Activated CD4-positive, alpha-beta T cell treated with anti-CD3 and anti-CD28 coated beads, Interleukin-2, amount 10 ng/mL, durations not matched to agents 24 days and 14 days (primary cell): ENCODE data around the gene ZNF281. TPM values are rescaled to one million over a fixed set of nuclear protein-coding genes. Genes with fewer than 3 reads are reported as not detected.

Experiments
- DNase-seq: peaks from one replicate; pipeline ENCODE4 v3.0.0; 2022
- H3K27ac Mint-ChIP-seq: one replicate; pipeline ENCODE4 v1.8.0; 2022; ENCODE audit warnings: mild to moderate bottlenecking, mixed read lengths
- H3K27me3 Mint-ChIP-seq: one replicate; pipeline ENCODE4 v1.8.0; 2022; ENCODE audit warnings: mixed read lengths
- H3K36me3 Mint-ChIP-seq: one replicate; pipeline ENCODE4 v1.8.0; 2022; ENCODE audit warnings: low read depth, mild to moderate bottlenecking, mixed read lengths
- H3K4me1 Mint-ChIP-seq: one replicate; pipeline ENCODE4 v1.8.0; 2021; ENCODE audit warnings: mixed read lengths
- H3K4me3 Mint-ChIP-seq: one replicate; pipeline ENCODE4 v1.8.0; 2022; ENCODE audit warnings: mild to moderate bottlenecking, moderate library complexity, mixed read lengths
- H3K9me3 Mint-ChIP-seq: one replicate; pipeline ENCODE4 v1.8.0; 2021; ENCODE audit warnings: mixed read lengths
- intact Hi-C: fragments of 100-400 bp; cut with micrococcal nuclease; formaldehyde crosslinking; loops from one replicate; pipeline ENCODE4 v1.15.1; 2023
- total RNA-seq: library from RNA; stranded (reverse); gene quantifications from 2 replicates; pipeline ENCODE4 v1.2.3, GENCODE V29; 2022

ZNF281 gene
- total RNA-seq, 1 donor from 2014 or later = 20.4 TPM

DNA sequence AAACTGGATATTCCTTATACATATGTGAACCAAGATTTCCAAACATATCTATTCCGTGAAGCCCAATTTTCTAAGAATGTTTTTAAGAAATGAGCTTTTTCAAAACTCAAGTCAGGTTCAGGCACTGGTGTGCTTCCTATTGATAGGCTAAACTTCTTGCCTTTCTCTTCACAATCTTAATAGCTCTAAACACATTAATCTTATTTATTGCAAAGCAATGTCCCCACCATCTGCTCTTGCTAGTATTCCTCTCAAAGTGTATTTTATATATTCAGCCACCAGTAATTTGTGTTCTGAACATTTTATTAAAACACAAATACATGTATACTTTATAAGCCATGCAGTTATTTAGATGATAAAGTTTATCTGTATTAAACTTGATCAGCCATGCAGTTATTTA is 11.5 kb downstream of the ZNF281 start:
- intact Hi-C loops = no loop called here
- H3K4me1 Mint-ChIP-seq = peaks cover 2% of the 10 kb centered on the region
- H3K27ac Mint-ChIP-seq = no peak overlapping the region
- H3K4me3 Mint-ChIP-seq = no peak overlapping the region
- no peaks in the 10 kb centered on the region for H3K9me3 Mint-ChIP-seq
- no peaks in the 10 kb centered on the region for H3K27me3 Mint-ChIP-seq
- H3K36me3 Mint-ChIP-seq = peaks cover 13% of the 10 kb centered on the region
- DNase-seq = no peak

DNA sequence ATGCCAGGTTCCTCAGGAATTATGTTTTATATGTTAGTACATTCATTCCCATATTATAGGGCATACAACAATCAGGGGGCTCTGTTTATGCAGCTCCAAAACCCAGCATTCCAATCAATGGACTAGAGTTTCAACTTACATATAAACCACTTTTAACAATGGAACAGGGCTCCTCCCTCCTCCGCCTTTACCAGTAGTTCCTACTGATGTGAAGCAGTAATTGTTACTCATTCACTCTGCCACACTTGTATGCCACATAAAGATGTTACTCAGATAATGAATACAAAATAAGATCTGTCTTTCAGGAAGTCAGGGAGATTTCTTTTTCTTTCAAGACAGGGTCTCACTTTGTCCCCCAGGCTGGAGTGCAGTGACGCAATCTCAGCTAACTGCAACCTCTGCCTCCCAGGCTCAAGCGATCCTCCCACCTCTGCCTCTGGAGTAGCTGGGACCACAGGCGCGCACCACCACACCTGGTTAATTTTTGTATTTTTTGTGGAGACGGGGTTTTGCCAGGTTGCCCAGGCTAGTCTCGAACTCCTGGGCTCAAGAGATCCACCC is 17.1 kb downstream of the ZNF281 start:
- intact Hi-C loops = no loop called here
- Mint-ChIP-seq H3K4me3 (no peak overlapping the region), H3K27ac (no peak overlapping the region), H3K36me3 (peaks cover 2% of the 10 kb centered on the region), H3K9me3 (no peaks in the 10 kb centered on the region), H3K4me1 (peaks cover 2% of the 10 kb centered on the region), H3K27me3 (no peaks in the 10 kb centered on the region)
- DNase-seq = no peak

- H3K4me3 Mint-ChIP-seq = no peak overlapping the region
- H3K36me3 Mint-ChIP-seq = no peaks in the 10 kb centered on the region
- no peaks in the 10 kb centered on the region for H3K9me3 Mint-ChIP-seq
- intact Hi-C loops = no loop called here
- H3K4me1 Mint-ChIP-seq = peaks cover 2% of the 10 kb centered on the region
- DNase-seq = no peak
- no peaks in the 10 kb centered on the region for H3K27me3 Mint-ChIP-seq
- no peak overlapping the region for H3K27ac Mint-ChIP-seq
Observed at GRCh38 chr1:200391747-200392146, 18.1 kb downstream of the ZNF281 start.

GRCh38 chr1:200388791-200389190 is 21.0 kb downstream of the ZNF281 start:
- H3K4me3 Mint-ChIP-seq = no peak overlapping the region
- H3K27ac Mint-ChIP-seq = no peak overlapping the region
- peaks cover 2% of the 10 kb centered on the region for H3K4me1 Mint-ChIP-seq
- no peaks in the 10 kb centered on the region for H3K27me3 Mint-ChIP-seq
- H3K36me3 Mint-ChIP-seq = no peaks in the 10 kb centered on the region
- intact Hi-C loops = no loop called here
- no peaks in the 10 kb centered on the region for H3K9me3 Mint-ChIP-seq
- DNase-seq = no peak

DNA sequence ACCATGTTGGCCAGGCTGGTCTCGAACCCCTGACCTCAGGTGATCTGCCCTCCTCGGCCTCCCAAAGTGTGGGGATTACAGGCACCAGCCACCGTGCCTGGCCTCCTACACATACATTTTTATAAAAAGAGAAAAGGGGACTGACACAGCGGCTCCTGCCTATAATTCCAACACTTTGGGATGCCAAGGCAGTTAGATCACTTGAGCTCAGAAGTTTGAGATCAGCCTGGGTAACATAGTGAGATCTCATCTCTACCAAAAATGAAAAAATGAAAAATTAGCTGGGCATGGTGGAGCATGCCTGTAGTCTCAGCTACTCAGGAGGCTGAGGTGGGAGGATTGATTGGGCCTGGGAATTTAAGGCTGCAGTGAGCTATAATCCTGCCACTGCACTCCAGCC is 23.4 kb downstream of the ZNF281 start:
- Mint-ChIP-seq H3K27me3 (no peaks in the 10 kb centered on the region), H3K4me3 (no peak overlapping the region), H3K27ac (no peak overlapping the region), H3K9me3 (no peaks in the 10 kb centered on the region), H3K4me1 (peaks cover 4% of the 10 kb centered on the region), H3K36me3 (no peaks in the 10 kb centered on the region)
- intact Hi-C loops = no loop called here
- no peak for DNase-seq

DNA sequence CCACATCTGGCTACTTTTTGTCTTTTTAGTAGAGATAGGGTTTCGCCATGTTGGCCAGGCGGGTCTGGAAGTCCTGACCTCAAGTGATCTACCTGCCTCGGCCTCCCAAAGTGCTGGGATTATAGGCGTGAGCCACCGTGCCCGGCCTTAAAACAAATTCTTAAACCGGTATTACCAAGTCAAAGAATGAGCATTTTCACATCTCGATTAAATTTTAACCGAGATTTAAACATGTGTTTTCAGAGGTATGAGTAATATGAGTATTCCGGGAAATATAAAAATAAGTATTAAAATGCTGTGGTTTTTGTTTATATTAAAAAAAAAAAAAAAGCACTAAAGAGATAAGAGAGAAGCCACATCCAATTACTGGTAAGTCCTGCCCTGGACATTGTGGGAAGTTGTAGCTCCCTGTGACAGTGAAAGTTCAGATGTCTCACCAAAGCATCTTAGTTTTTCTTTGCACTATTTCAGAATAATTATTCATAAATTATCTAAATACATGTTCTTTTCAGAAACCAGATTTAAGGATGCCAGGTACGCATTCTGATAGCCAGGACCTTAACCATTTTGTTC is 24.9 kb downstream of the ZNF281 start:
- H3K27me3 Mint-ChIP-seq = no peaks in the 10 kb centered on the region
- H3K36me3 Mint-ChIP-seq = no peaks in the 10 kb centered on the region
- H3K4me1 Mint-ChIP-seq = peaks cover 11% of the 10 kb centered on the region
- no peak overlapping the region for H3K27ac Mint-ChIP-seq
- H3K9me3 Mint-ChIP-seq = no peaks in the 10 kb centered on the region
- H3K4me3 Mint-ChIP-seq = no peak overlapping the region
- intact Hi-C loops = no loop called here
- DNase-seq = no peak

DNA sequence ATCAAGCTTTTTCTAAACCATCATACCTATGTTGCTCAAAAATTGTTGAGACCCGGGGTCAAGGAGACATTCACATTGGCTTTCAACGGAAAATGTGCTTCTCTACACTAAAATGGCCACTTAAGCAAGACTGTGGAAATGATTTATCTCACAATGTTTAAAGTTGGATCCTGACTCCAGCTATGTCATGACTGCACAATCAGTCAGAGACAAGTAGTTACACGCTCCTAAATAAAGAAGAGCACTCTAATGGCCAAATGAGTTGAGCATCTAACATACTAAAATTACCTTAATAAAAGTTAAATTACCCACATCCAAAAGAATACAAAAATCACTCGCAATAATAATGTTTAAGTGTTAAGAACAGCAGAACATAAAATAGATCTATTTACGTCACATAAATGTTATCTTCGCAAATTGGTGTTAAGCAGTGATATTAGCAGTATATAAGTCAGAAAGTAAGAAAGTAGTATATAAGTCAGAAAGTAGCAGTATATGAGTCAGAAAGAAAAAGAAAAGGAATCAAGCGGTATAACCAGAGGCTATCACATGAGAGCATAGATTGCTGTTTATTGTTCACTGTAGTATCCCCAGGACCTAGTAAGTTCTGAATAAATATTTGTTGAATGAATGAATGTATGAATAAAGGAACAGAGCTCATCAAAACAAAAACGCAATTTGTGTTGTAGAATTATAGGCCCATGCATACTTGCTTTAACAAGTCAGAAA is 28.4 kb downstream of the ZNF281 start:
- Mint-ChIP-seq H3K27me3 (no peaks in the 10 kb centered on the region), H3K4me3 (no peak overlapping the region), H3K36me3 (no peaks in the 10 kb centered on the region), H3K9me3 (peaks cover 7% of the 10 kb centered on the region), H3K4me1 (peaks cover 25% of the 10 kb centered on the region), H3K27ac (no peak overlapping the region)
- DNase-seq = peak; percentile 8
- intact Hi-C loops = no loop called here

DNA sequence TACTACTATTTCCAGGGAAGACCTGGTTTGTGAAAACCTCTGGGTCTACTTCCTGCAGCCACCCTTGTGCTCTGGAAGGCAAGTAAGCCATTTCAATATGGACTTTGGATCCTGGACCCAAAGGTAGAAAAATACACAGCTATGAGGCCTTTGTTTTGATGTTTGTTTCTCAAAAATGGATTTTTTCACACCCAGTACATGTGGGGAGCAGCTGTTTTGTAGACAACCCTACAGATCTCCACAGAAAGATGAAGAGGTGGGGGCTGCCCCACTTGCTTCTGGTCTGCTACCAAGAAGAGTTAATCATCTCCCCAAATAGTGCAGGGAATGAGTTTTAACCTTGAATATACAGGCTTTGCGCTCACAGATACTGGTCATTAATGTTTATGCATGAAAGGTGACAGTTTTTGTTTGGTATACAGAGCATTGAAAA is 29.2 kb downstream of the ZNF281 start:
- Mint-ChIP-seq H3K27ac (no peak overlapping the region), H3K27me3 (no peaks in the 10 kb centered on the region), H3K4me1 (peaks cover 25% of the 10 kb centered on the region), H3K4me3 (no peak overlapping the region), H3K36me3 (no peaks in the 10 kb centered on the region), H3K9me3 (peaks cover 7% of the 10 kb centered on the region)
- intact Hi-C loops = loop anchor here (1.0 kb wide), 1 partner anchor 68 kb away; no protein-coding TSS in a partner anchor
- peak; percentile 47 for DNase-seq

GRCh38 chr1:200379940-200380588 is 29.8 kb downstream of the ZNF281 start:
- Mint-ChIP-seq H3K36me3 (no peaks in the 10 kb centered on the region), H3K9me3 (peaks cover 7% of the 10 kb centered on the region), H3K27ac (no peak overlapping the region), H3K27me3 (peaks cover 2% of the 10 kb centered on the region), H3K4me1 (peaks cover 25% of the 10 kb centered on the region), H3K4me3 (no peak overlapping the region)
- intact Hi-C loops = loop anchor here (1.0 kb wide), 1 partner anchor 68 kb away; no protein-coding TSS in a partner anchor
- peak; percentile 32 for DNase-seq

GRCh38 chr1:200379432-200379757 is 30.4 kb downstream of the ZNF281 start:
- DNase-seq = peak; percentile 14
- Mint-ChIP-seq H3K36me3 (no peaks in the 10 kb centered on the region), H3K9me3 (peaks cover 7% of the 10 kb centered on the region), H3K27ac (no peak overlapping the region), H3K4me1 (peaks cover 25% of the 10 kb centered on the region), H3K27me3 (peaks cover 2% of the 10 kb centered on the region), H3K4me3 (no peak overlapping the region)
- intact Hi-C loops = no loop called here

- Mint-ChIP-seq H3K27ac (no peak overlapping the region), H3K36me3 (no peaks in the 10 kb centered on the region), H3K9me3 (peaks cover 7% of the 10 kb centered on the region), H3K4me3 (no peak overlapping the region), H3K4me1 (peaks cover 25% of the 10 kb centered on the region), H3K27me3 (peaks cover 4% of the 10 kb centered on the region)
- intact Hi-C loops = no loop called here
- DNase-seq = no peak
Observed at GRCh38 chr1:200378096-200378495, 31.7 kb downstream of the ZNF281 start.

DNA sequence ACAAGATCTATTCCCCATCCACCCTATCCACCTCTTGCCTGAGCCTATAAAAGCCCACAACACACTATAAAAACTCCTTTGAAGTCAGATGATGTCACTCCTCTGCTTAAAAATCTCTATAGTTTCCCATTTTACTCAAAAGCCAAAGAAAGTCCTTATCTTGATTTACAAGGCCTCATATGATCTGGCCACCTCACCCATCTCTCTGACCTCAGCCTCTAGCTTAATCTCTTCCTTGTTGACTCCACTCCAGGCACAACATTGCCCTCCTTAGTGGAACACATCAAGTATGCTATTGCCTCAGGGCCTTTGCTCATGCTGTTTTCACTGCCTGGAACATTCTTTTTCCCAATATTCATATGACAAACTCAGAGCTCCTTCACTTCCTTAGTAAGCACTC is 33.3 kb downstream of the ZNF281 start:
- intact Hi-C loops = no loop called here
- Mint-ChIP-seq H3K4me3 (no peak overlapping the region), H3K27me3 (peaks cover 4% of the 10 kb centered on the region), H3K4me1 (peaks cover 23% of the 10 kb centered on the region), H3K36me3 (no peaks in the 10 kb centered on the region), H3K27ac (no peak overlapping the region), H3K9me3 (peaks cover 7% of the 10 kb centered on the region)
- no peak for DNase-seq

DNA sequence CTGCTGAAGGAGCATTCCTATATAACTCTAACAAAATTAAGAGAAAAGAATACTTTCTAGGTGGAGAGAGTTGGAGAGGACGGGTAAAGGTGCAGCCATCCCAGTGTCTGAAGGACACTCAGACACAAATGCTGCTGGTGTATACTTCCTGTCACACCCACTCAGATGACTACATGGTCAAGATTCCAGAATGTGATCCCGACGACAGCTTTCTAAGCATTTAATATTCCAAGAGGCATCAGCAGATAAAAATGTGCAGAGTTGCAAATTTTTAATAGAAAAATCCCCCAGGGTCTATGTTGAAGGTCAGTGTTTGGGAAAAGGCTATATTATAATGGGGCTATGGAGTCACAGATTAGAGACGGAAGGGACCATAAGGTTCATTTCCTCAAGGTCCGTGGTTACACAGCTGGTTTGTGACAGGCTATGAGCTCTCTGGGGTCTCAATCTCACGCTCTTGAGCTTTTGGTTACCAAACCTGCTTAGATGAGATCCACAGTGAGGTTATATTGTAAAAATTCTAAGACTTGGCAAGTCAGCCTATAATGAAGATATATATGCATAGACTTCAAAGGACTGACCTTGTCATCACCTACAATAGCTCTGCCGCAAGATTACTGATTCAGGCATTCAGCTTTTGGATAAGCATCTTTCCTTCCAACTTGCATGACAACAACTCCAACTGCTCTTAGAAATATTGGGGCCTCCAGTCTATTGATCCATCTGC is 35.1 kb downstream of the ZNF281 start:
- Mint-ChIP-seq H3K27ac (no peak overlapping the region), H3K4me1 (peaks cover 14% of the 10 kb centered on the region), H3K9me3 (peaks cover 7% of the 10 kb centered on the region), H3K36me3 (no peaks in the 10 kb centered on the region), H3K4me3 (no peak overlapping the region), H3K27me3 (peaks cover 4% of the 10 kb centered on the region)
- intact Hi-C loops = no loop called here
- no peak for DNase-seq

GRCh38 chr1:200373811-200374231 is 36.0 kb downstream of the ZNF281 start:
- H3K27ac Mint-ChIP-seq = no peak overlapping the region
- intact Hi-C loops = no loop called here

More at GRCh38 chr1:200373811-200374231, 36.0 kb downstream of the ZNF281 start:
- Mint-ChIP-seq H3K27me3 (peaks cover 4% of the 10 kb centered on the region), H3K9me3 (peaks cover 7% of the 10 kb centered on the region), H3K36me3 (no peaks in the 10 kb centered on the region), H3K4me3 (no peak overlapping the region), H3K4me1 (peaks cover 11% of the 10 kb centered on the region)
- DNase-seq = no peak
